H9 (cell line): ENCODE measurements around the gene NKX1-1. TPM values are rescaled to one million over a fixed set of nuclear protein-coding genes. Genes with fewer than 3 reads are reported as not detected.
A peak's percentile ranks its signal among the peaks of the same experiment; 100 is the strongest.

Experiments used
- DNase-seq: peaks from one replicate; pipeline ENCODE4 v3.0.0-alpha.2; 2017
- H2AFZ ChIP-seq: one replicate; pipeline ENCODE4 v1.6.1; 2013; ENCODE audit warnings: mild to moderate bottlenecking, low read length, control low read depth, moderate library complexity
- H2AK5ac ChIP-seq: 2 replicates; pipeline ENCODE4 v1.6.1; 2013; ENCODE audit warnings: low read length, control low read depth, mixed read lengths; ENCODE audit not compliant: insufficient read length
- H2BK120ac ChIP-seq: one replicate; pipeline ENCODE4 v1.6.1; 2013; ENCODE audit warnings: low read depth, mild to moderate bottlenecking, low read length, control low read depth, inconsistent platforms; ENCODE audit not compliant: poor library complexity, severe bottlenecking
- H2BK12ac ChIP-seq: 2 replicates; pipeline ENCODE4 v1.6.1; 2013; ENCODE audit warnings: low read length, control low read depth, mixed read lengths, low read depth; ENCODE audit not compliant: insufficient read length
- H2BK15ac ChIP-seq: 2 replicates; pipeline ENCODE4 v1.6.1; 2013; ENCODE audit warnings: low read depth, low read length, control low read depth
- H2BK20ac ChIP-seq: one replicate; pipeline ENCODE4 v1.6.1; 2013; ENCODE audit warnings: low read depth, mild to moderate bottlenecking, low read length, control low read depth, inconsistent platforms; ENCODE audit not compliant: poor library complexity, severe bottlenecking
- H2BK5ac ChIP-seq: 2 replicates; pipeline ENCODE4 v1.6.1; 2013; ENCODE audit warnings: low read length, control low read depth, mixed read lengths; ENCODE audit not compliant: insufficient read length
- H3K14ac ChIP-seq: 2 replicates; pipeline ENCODE4 v1.6.1; 2013; ENCODE audit warnings: low read length, control low read depth; ENCODE audit not compliant: insufficient read depth
- H3K18ac ChIP-seq: 2 replicates; pipeline ENCODE4 v1.6.1; 2013; ENCODE audit warnings: low read depth, mild to moderate bottlenecking, mixed read lengths, low read length, control low read depth; ENCODE audit not compliant: insufficient read length
- H3K23ac ChIP-seq: 2 replicates; pipeline ENCODE4 v1.6.1; 2013; ENCODE audit warnings: low read length, control low read depth, mixed read lengths, low read depth; ENCODE audit not compliant: insufficient read length
- H3K23me2 ChIP-seq: 2 replicates; pipeline ENCODE4 v1.6.1; 2013; ENCODE audit warnings: low read depth, mild to moderate bottlenecking, mixed read lengths, low read length, control low read depth; ENCODE audit not compliant: insufficient read length, poor library complexity, severe bottlenecking
- H3K27ac ChIP-seq: 2 replicates; pipeline ENCODE4 v1.5.1; 2013; ENCODE audit warnings: low read length, control low read depth, mixed read lengths, low read depth; ENCODE audit not compliant: insufficient read length
- H3K27me3 ChIP-seq: 2 replicates; pipeline ENCODE4 v1.6.1; 2013; ENCODE audit warnings: low read length, control low read depth, inconsistent platforms; ENCODE audit not compliant: insufficient read depth
- H3K4ac ChIP-seq: 2 replicates; pipeline ENCODE4 v1.6.1; 2013; ENCODE audit warnings: low read depth, mild to moderate bottlenecking, control low read depth, inconsistent platforms, low read length, moderate library complexity
- H3K4me1 ChIP-seq: 2 replicates; pipeline ENCODE4 v1.6.1; 2013; ENCODE audit warnings: low read length, control low read depth, inconsistent platforms; ENCODE audit not compliant: insufficient read depth
- H3K4me2 ChIP-seq: 2 replicates; pipeline ENCODE4 v1.6.1; 2013; ENCODE audit warnings: low read length, control low read depth, mixed read lengths; ENCODE audit not compliant: insufficient read length, insufficient read depth
- H3K56ac ChIP-seq: 2 replicates; pipeline ENCODE4 v1.6.1; 2013; ENCODE audit warnings: low read depth, mild to moderate bottlenecking, mixed read lengths, low read length, control low read depth; ENCODE audit not compliant: insufficient read length
- H3K79me1 ChIP-seq: 2 replicates; pipeline ENCODE4 v1.6.1; 2013; ENCODE audit warnings: low read depth, mild to moderate bottlenecking, moderate library complexity, low read length, control low read depth, inconsistent platforms; ENCODE audit not compliant: insufficient read depth, poor library complexity, severe bottlenecking
- H3K79me2 ChIP-seq: 2 replicates; pipeline ENCODE4 v1.6.1; 2013; ENCODE audit warnings: low read length, control low read depth, inconsistent platforms; ENCODE audit not compliant: insufficient read depth
- H3K9ac ChIP-seq: 2 replicates; pipeline ENCODE4 v1.6.1; 2013; ENCODE audit warnings: low read length, control low read depth, mixed read lengths; ENCODE audit not compliant: insufficient read length; ENCODE audit errors: extremely low read depth
- H3K9me3 ChIP-seq: one replicate; pipeline ENCODE4 v1.6.1; 2013; ENCODE audit warnings: low read depth, low read length, inconsistent platforms; ENCODE audit not compliant: control insufficient read depth
- H3T11ph ChIP-seq: one replicate; pipeline ENCODE4 v1.6.1; 2013; ENCODE audit warnings: mild to moderate bottlenecking, low read length, control low read depth, inconsistent platforms
- H4K20me1 ChIP-seq: one replicate; pipeline ENCODE4 v1.6.1; 2013; ENCODE audit not compliant: control insufficient read depth, insufficient read length, insufficient read depth
- H4K5ac ChIP-seq: 2 replicates; pipeline ENCODE4 v1.6.1; 2013; ENCODE audit warnings: low read depth, mild to moderate bottlenecking, mixed read lengths, low read length, control low read depth; ENCODE audit not compliant: insufficient read length
- H4K8ac ChIP-seq: replicated peaks from 2 replicates; pipeline ENCODE4 v1.6.1; 2013; ENCODE audit warnings: low read length, control low read depth, mixed read lengths, low read depth; ENCODE audit not compliant: insufficient read length
- H4K91ac ChIP-seq: 2 replicates; pipeline ENCODE4 v1.6.1; 2013; ENCODE audit warnings: low read depth, mild to moderate bottlenecking, moderate library complexity, mixed read lengths, low read length, control low read depth; ENCODE audit not compliant: insufficient read length
- H3K27ac Mint-ChIP-seq, 3 experiments: 2 replicates in 2 of 3; 3 replicates in 1 of 3; pipeline ENCODE4 v1.8.0; 2020 to 2021; ENCODE audit warnings: mixed read lengths in 3 of 3, mild to moderate bottlenecking in 1 of 3, moderate library complexity in 1 of 3
- H3K27me3 Mint-ChIP-seq: 2 replicates; pipeline ENCODE4 v1.8.0; 2021; ENCODE audit warnings: low read depth, mild to moderate bottlenecking, moderate library complexity, mixed read lengths
- H3K36me3 Mint-ChIP-seq, 3 experiments: 2 replicates in 2 of 3; 3 replicates in 1 of 3; pipeline ENCODE4 v1.8.0; 2020 to 2021; ENCODE audit warnings: low read depth in 3 of 3, mixed read lengths in 3 of 3; ENCODE audit not compliant: insufficient read depth in 1 of 3
- H3K4me1 Mint-ChIP-seq, 2 experiments: 2 replicates each; pipeline ENCODE4 v1.8.0; 2020; ENCODE audit warnings: mixed read lengths in 2 of 2
- H3K4me3 Mint-ChIP-seq, 2 experiments: 2 replicates in 1 of 2; 3 replicates in 1 of 2; pipeline ENCODE4 v1.8.0; 2020 to 2021; ENCODE audit warnings: mild to moderate bottlenecking in 2 of 2, mixed read lengths in 2 of 2, moderate library complexity in 1 of 2
- H3K9me3 Mint-ChIP-seq, 2 experiments: 2 replicates in 1 of 2; 3 replicates in 1 of 2; pipeline ENCODE4 v1.8.0; 2020; ENCODE audit warnings: mild to moderate bottlenecking in 2 of 2, mixed read lengths in 2 of 2, moderate library complexity in 1 of 2
- CTCF ChIP-seq: fragments of 200-600 bp; sonication (generic); conservative IDR thresholded peaks from 3 replicates; pipeline ENCODE4 v1.8.0; 2021; ENCODE audit warnings: antibody characterized with exemption, mild to moderate bottlenecking
- WGBS: extraction: QIAGEN DNeasy Blood & Tissue Kit; methylation state at CpG from one replicate; pipeline ENCODE4 v1.1.7; 2013; ENCODE audit warnings: missing lambda C conversion rate, low lambda C conversion rate, mixed read lengths; ENCODE audit not compliant: insufficient read length; ENCODE audit errors: extremely low coverage; 5-methylcytosine and 5-hydroxymethylcytosine counted together
- total RNA-seq: library from RNA; stranded (reverse); gene quantifications from 2 replicates; pipeline ENCODE4 v1.2.1, GENCODE V29; 2021

NKX1-1 gene
- total RNA-seq, 1 experiment from 2014 or later: not detected

- no peak overlapping the region for H3K4ac ChIP-seq
- H3K79me2 ChIP-seq: no peaks in the 10 kb centered on the region
- no peak overlapping the region for H2BK12ac ChIP-seq
- no peak overlapping the region for H4K5ac ChIP-seq
- no peaks in the 10 kb centered on the region for H3K79me1 ChIP-seq
- H3K4me3 Mint-ChIP-seq: no peak overlapping the region
- no peak overlapping the region for H3K18ac ChIP-seq
- no peaks in the 10 kb centered on the region for H3K23me2 ChIP-seq
- H2AK5ac ChIP-seq: no peak overlapping the region
- no peaks in the 10 kb centered on the region for H3K4me1 ChIP-seq
- H4K20me1 ChIP-seq: no peaks in the 10 kb centered on the region
- no peaks in the 10 kb centered on the region for H3K27me3 ChIP-seq
- no CpG with 5 or more reads among the region's 36 CpGs for WGBS
- H3K14ac ChIP-seq: no peak overlapping the region
- H3K4me1 Mint-ChIP-seq: peaks cover 3% of the 10 kb centered on the region in 2 experiments; a peak in 2 of 4 replicates
- no peak overlapping the region for H3K56ac ChIP-seq
- H2BK120ac ChIP-seq: no peak overlapping the region
- no peak overlapping the region for H3K27ac ChIP-seq
- H3K23ac ChIP-seq: no peak overlapping the region
- no peaks in the 10 kb centered on the region for H3K27me3 Mint-ChIP-seq
- no peak overlapping the region for H4K91ac ChIP-seq
- TF ChIP-seq CTCF: peak; percentile 35; the same call in 2 of the 3 replicates
- no peak overlapping the region for H2BK20ac ChIP-seq
- H3K4me2 ChIP-seq: no peak overlapping the region
- no peak overlapping the region; a peak in 2 of 7 replicates for H3K27ac Mint-ChIP-seq
- H3K9me3 Mint-ChIP-seq: no peaks in the 10 kb centered on the region; a peak in 1 of 5 replicates
- H3K36me3 Mint-ChIP-seq: peaks cover 4 to 36% (median 30%) of the 10 kb centered on the region in 3 experiments; a peak in 6 of 7 replicates
- H3T11ph ChIP-seq: no peak overlapping the region
- H2BK5ac ChIP-seq: no peak overlapping the region
- no peak overlapping the region for H3K9ac ChIP-seq
- DNase-seq: peak; percentile 53
- no peak overlapping the region for H4K8ac ChIP-seq
- H2AFZ ChIP-seq: no peak overlapping the region
- H2BK15ac ChIP-seq: no peak overlapping the region
- H3K9me3 ChIP-seq: no peaks in the 10 kb centered on the region
Measured at GRCh38 chr4:1354136-1354982, 51.9 kb downstream of the NKX1-1 start.
